ENCODE measurements around the gene FGF1. TPM values are rescaled to one million over a fixed set of nuclear protein-coding genes. Genes with fewer than 3 reads are reported as not detected.

FGF1 gene
- total RNA-seq, 2 donors from 2014 or later = 0.77 TPM; not detected in 1

- no peaks in the 10 kb centered on the region for H3K36me3 Mint-ChIP-seq (ENCODE audit: low read depth)
These were observed 49.8 kb downstream of the FGF1 start for GRCh38 chr5:142636093-142636492.

GRCh38 chr5:142634216-142635011, 51.5 kb downstream of the FGF1 start:
- Mint-ChIP-seq H3K36me3 (ENCODE audit: low read depth) (no peaks in the 10 kb centered on the region), H3K27me3 (ENCODE audit: insufficient read depth) (no peaks in the 10 kb centered on the region), H3K27ac (no peak overlapping the region), H3K4me1 (no peaks in the 10 kb centered on the region), H3K4me3 (no peak overlapping the region), H3K9me3 (no peaks in the 10 kb centered on the region)
- WGBS, 2 experiments (ENCODE audit: insufficient coverage in 1 of 2, insufficient read length in 1 of 2) = 86 to 91% methylated on average over 5 to 8 of the region's 8 CpGs
- TF ChIP-seq, protein P1, sequence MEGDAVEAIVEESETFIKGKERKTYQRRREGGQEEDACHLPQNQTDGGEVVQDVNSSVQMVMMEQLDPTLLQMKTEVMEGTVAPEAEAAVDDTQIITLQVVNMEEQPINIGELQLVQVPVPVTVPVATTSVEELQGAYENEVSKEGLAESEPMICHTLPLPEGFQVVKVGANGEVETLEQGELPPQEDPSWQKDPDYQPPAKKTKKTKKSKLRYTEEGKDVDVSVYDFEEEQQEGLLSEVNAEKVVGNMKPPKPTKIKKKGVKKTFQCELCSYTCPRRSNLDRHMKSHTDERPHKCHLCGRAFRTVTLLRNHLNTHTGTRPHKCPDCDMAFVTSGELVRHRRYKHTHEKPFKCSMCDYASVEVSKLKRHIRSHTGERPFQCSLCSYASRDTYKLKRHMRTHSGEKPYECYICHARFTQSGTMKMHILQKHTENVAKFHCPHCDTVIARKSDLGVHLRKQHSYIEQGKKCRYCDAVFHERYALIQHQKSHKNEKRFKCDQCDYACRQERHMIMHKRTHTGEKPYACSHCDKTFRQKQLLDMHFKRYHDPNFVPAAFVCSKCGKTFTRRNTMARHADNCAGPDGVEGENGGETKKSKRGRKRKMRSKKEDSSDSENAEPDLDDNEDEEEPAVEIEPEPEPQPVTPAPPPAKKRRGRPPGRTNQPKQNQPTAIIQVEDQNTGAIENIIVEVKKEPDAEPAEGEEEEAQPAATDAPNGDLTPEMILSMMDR (conservative IDR thresholded peaks at IDR 0.05) = no peak
- H3K9ac ChIP-seq (ENCODE audit: extremely low read depth, low read length, poor library complexity, severe bottlenecking) = no peak overlapping the region
- no peaks in the 10 kb centered on the region for H3K9me3 ChIP-seq (ENCODE audit: control insufficient read depth, low read length)
- DNase-seq = no peak
- no peaks in the 10 kb centered on the region for H3K36me3 ChIP-seq (ENCODE audit: control insufficient read depth, insufficient read depth, low read length)
- no peak overlapping the region for H3K27ac ChIP-seq (ENCODE audit: low read depth, low read length)
- H3K27me3 ChIP-seq (ENCODE audit: control insufficient read depth, insufficient read depth, low read length, poor library complexity, severe bottlenecking) = no peaks in the 10 kb centered on the region
- no peak overlapping the region for H3K4me3 ChIP-seq (ENCODE audit: low read length)
- no peaks in the 10 kb centered on the region for H3K4me1 ChIP-seq (ENCODE audit: control insufficient read depth, insufficient read depth, low read length)

More at GRCh38 chr5:142636093-142636492, 49.8 kb downstream of the FGF1 start:
- no peak overlapping the region for H3K27ac ChIP-seq (ENCODE audit: low read depth, low read length)
- Mint-ChIP-seq H3K4me3 (no peak overlapping the region), H3K4me1 (no peaks in the 10 kb centered on the region), H3K27me3 (ENCODE audit: insufficient read depth) (no peaks in the 10 kb centered on the region), H3K27ac (no peak overlapping the region), H3K9me3 (no peaks in the 10 kb centered on the region)
- no peaks in the 10 kb centered on the region for H3K36me3 ChIP-seq (ENCODE audit: control insufficient read depth, insufficient read depth, low read length)
- no peak overlapping the region for H3K4me3 ChIP-seq (ENCODE audit: low read length)
- no peaks in the 10 kb centered on the region for H3K4me1 ChIP-seq (ENCODE audit: control insufficient read depth, insufficient read depth, low read length)
- TF ChIP-seq, protein P1 (conservative IDR thresholded peaks at IDR 0.05) = no peak
- WGBS, 2 experiments (ENCODE audit: insufficient coverage in 1 of 2, insufficient read length in 1 of 2) = 94% methylated on average over 5 of the region's 5 CpGs; no CpG with 5 or more reads in 1 of the 2 experiments
- no peak for DNase-seq
- no peaks in the 10 kb centered on the region for H3K9me3 ChIP-seq (ENCODE audit: control insufficient read depth, low read length)
- H3K27me3 ChIP-seq (ENCODE audit: control insufficient read depth, insufficient read depth, low read length, poor library complexity, severe bottlenecking) = no peaks in the 10 kb centered on the region
- H3K9ac ChIP-seq (ENCODE audit: extremely low read depth, low read length, poor library complexity, severe bottlenecking) = no peak overlapping the region

DNA sequence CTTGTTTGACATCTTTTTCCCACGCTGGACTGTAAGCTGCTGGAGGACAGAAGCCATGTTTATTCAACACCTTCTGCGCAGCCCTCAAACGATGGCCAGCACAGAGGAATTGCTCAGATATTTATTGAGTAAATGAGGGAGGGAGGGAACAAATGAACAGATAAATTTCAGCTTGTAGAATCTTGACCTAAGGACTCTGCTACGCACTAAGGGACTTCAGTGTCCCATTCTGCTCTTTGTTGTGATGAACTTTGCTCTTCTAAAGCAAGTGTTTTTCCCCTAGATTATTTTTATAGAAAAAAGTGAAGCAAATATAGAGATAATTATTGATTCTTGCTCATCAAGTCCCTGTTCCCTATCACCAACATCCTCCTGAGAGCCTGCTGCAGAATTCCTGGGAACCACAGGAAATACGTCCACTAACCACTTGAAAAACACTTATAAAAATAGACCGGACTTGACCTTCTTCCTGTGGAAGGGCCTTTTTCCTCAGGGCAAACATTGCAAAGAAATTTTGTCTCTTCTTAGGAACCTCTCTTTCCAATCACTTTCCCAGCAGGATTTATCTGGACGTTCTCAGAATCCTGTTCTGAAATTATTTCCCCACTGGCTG, 54.9 kb downstream of the FGF1 start:
- Mint-ChIP-seq H3K9me3 (no peaks in the 10 kb centered on the region), H3K4me1 (no peaks in the 10 kb centered on the region), H3K27ac (no peak overlapping the region), H3K27me3 (ENCODE audit: insufficient read depth) (no peaks in the 10 kb centered on the region), H3K4me3 (no peak overlapping the region), H3K36me3 (ENCODE audit: low read depth) (no peaks in the 10 kb centered on the region)
- Histone ChIP-seq H3K4me3 (ENCODE audit: low read length) (no peak overlapping the region), H3K4me1 (ENCODE audit: control insufficient read depth, insufficient read depth, low read length) (no peaks in the 10 kb centered on the region), H3K9me3 (ENCODE audit: control insufficient read depth, low read length) (no peaks in the 10 kb centered on the region), H3K9ac (ENCODE audit: extremely low read depth, low read length, poor library complexity, severe bottlenecking) (no peak overlapping the region), H3K36me3 (ENCODE audit: control insufficient read depth, insufficient read depth, low read length) (no peaks in the 10 kb centered on the region), H3K27me3 (ENCODE audit: control insufficient read depth, insufficient read depth, low read length, poor library complexity, severe bottlenecking) (no peaks in the 10 kb centered on the region), H3K27ac (ENCODE audit: low read depth, low read length) (no peak overlapping the region)
- TF ChIP-seq, protein P1 (conservative IDR thresholded peaks at IDR 0.05) = no peak
- WGBS, 2 experiments (ENCODE audit: insufficient coverage in 1 of 2, insufficient read length in 1 of 2) = 90 to 91% methylated on average over 5 to 7 of the region's 7 CpGs
- DNase-seq = no peak
